A673 (cell line): ENCODE data around the gene COX5A. TPM values are rescaled to one million over a fixed set of nuclear protein-coding genes. Genes with fewer than 3 reads are reported as not detected.
A peak's percentile ranks its signal among the peaks of the same experiment; 100 is the strongest.

Experiments used
- BruUV-seq: library from RNA; stranded (reverse); fragments of 400-500 nt; replicated peaks from 2 replicates; lab custom pipeline; 2021; lab: Mats Ljungman, UMichigan
- CTCF ChIA-PET: fragments of 300-600 bp; sonication (Branson Sonifier 250); formaldehyde crosslinking; loops from one replicate; lab custom pipeline; 2022; ENCODE audit warnings: antibody characterized with exemption; lab: Charles Lee
- POLR2A ChIA-PET: fragments of 300-600 bp; sonication (Branson Sonifier 250); formaldehyde crosslinking; loops from one replicate; lab custom pipeline; 2022; ENCODE audit warnings: antibody characterized with exemption; ENCODE audit not compliant: low non-redundant PET; lab: Charles Lee
- DNase-seq: peaks from one replicate; pipeline ENCODE4 v3.0.0-alpha.2; 2015; ENCODE audit warnings: low spot score
- H3K27ac ChIP-seq: fragments of 200-600 bp; sonication (generic); 2 replicates; pipeline ENCODE4 v1.5.1; 2016; ENCODE audit warnings: mixed run types, low read depth, mild to moderate bottlenecking, mixed read lengths, antibody characterized with exemption, low read length; ENCODE audit not compliant: poor library complexity, severe bottlenecking
- H3K27me3 ChIP-seq: fragments of 200-600 bp; sonication (generic); replicated peaks from 2 replicates; pipeline ENCODE4 v1.6.1; 2017; ENCODE audit warnings: mixed run types, low read depth, mild to moderate bottlenecking, mixed read lengths, antibody characterized with exemption, low read length; ENCODE audit not compliant: insufficient read depth, poor library complexity
- H3K36me3 ChIP-seq: fragments of 200-600 bp; sonication (generic); 2 replicates; pipeline ENCODE4 v1.6.1; 2016; ENCODE audit warnings: mixed run types, mild to moderate bottlenecking, mixed read lengths, antibody characterized with exemption, low read length; ENCODE audit not compliant: insufficient read depth, poor library complexity, severe bottlenecking
- H3K4me1 ChIP-seq: fragments of 200-600 bp; sonication (generic); 2 replicates; pipeline ENCODE4 v1.6.1; 2017; ENCODE audit warnings: mixed run types, mild to moderate bottlenecking, mixed read lengths, antibody characterized with exemption, low read length; ENCODE audit not compliant: insufficient read depth, poor library complexity, severe bottlenecking
- H3K4me3 ChIP-seq: fragments of 200-600 bp; sonication (generic); 2 replicates; pipeline ENCODE4 v1.5.1; 2016; ENCODE audit warnings: low read depth, mixed run types, mild to moderate bottlenecking, mixed read lengths, low read length; ENCODE audit not compliant: poor library complexity, severe bottlenecking
- H3K9me3 ChIP-seq: fragments of 200-600 bp; sonication (generic); 2 replicates; pipeline ENCODE4 v1.6.1; 2016; ENCODE audit warnings: mixed run types, low read depth, mild to moderate bottlenecking, mixed read lengths, antibody characterized with exemption, low read length; ENCODE audit not compliant: poor library complexity, severe bottlenecking
- EZH2 ChIP-seq: fragments of 200-600 bp; sonication (generic); IDR thresholded peaks from 2 replicates; pipeline ENCODE4 v1.6.1; 2017; ENCODE audit warnings: borderline replicate concordance, low read depth, mild to moderate bottlenecking, mixed read lengths, antibody characterized with exemption, low read length; ENCODE audit not compliant: poor library complexity, severe bottlenecking
- intact Hi-C: fragments of 100-400 bp; cut with micrococcal nuclease; formaldehyde crosslinking; loops from one replicate; pipeline ENCODE4 v1.10.0; 2022; ENCODE audit not compliant: unreplicated experiment
- total RNA-seq: library from RNA; stranded (reverse); gene quantifications from 2 replicates; pipeline ENCODE4 v1.2.3, GENCODE V29; 2021
- TF ChIP-seq, protein P1 (sequence below): fragments of 300-800, 200-600 bp; sonication (generic); conservative IDR thresholded peaks from 2 replicates; pipeline ENCODE4 v1.5.1; 2017; ENCODE audit warnings: low read depth, mild to moderate bottlenecking, antibody characterized with exemption, low read length, moderate library complexity, mixed read lengths

Gene COX5A
- total RNA-seq, 1 experiment from 2014 or later, result 354 TPM

DNA sequence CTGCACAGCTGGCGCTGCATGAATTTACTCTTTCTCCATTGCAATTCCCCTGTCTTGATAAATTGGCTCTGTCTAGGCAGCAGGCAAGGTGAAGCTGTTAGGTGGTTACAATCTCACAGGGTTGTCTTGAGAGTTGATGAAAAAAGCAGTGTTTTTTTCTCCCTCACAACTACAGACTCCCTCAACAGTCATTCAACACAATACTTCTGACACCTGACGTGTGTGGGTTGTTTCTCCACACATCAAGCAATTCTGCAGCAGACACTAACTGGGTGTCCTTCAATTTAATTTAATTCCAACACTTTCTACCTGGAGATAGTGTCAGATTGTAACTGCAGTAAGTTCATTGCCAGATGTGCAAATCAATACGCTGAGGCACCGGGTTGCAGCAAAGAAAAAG, 59.6 kb downstream of the COX5A start:
- no peak overlapping the region for H3K4me3 ChIP-seq
- ChIA-PET POLR2A (no interaction called here), CTCF (no interaction called here)
- H3K27ac ChIP-seq, result no peak overlapping the region
- TF ChIP-seq EZH2, result no peak
- TF ChIP-seq, protein P1, sequence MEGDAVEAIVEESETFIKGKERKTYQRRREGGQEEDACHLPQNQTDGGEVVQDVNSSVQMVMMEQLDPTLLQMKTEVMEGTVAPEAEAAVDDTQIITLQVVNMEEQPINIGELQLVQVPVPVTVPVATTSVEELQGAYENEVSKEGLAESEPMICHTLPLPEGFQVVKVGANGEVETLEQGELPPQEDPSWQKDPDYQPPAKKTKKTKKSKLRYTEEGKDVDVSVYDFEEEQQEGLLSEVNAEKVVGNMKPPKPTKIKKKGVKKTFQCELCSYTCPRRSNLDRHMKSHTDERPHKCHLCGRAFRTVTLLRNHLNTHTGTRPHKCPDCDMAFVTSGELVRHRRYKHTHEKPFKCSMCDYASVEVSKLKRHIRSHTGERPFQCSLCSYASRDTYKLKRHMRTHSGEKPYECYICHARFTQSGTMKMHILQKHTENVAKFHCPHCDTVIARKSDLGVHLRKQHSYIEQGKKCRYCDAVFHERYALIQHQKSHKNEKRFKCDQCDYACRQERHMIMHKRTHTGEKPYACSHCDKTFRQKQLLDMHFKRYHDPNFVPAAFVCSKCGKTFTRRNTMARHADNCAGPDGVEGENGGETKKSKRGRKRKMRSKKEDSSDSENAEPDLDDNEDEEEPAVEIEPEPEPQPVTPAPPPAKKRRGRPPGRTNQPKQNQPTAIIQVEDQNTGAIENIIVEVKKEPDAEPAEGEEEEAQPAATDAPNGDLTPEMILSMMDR, result no peak
- H3K9me3 ChIP-seq, result no peaks in the 10 kb centered on the region
- no peaks in the 10 kb centered on the region for H3K36me3 ChIP-seq
- intact Hi-C loops, result no loop called here
- H3K27me3 ChIP-seq, result no peaks in the 10 kb centered on the region
- DNase-seq, result no peak
- no TSS peak for BruUV-seq
- H3K4me1 ChIP-seq, result no peaks in the 10 kb centered on the region

DNA sequence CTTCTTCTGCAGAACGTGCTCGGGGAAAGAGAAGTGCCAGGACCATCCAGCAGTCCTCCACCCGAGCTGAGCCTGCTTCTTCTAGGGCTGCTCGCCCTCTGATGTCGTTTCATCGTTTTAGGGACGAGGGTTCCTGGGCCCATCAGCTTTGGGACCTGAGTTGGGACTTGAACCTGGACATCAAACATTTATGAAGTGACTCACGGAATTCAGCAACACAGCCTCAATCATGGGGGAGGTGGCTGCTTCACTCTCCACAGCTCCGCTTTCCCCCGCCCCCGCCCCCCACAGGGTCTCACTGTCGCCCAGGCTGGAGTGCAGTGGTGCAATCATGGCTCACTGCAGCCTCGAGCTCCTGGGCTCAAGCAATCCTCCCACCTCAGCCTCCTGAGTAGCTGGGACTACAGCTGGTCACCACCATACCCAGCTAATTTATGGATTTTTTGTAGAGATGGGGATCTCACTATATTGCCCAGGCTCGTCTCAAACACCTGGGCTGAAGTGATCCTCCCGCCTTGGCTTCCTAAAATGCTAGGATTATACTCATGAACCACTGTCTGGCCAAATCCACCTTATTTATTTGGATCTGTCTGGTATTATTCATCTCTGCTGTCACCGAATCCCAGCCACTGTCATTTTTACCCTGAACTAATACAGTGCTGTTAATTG, 64.0 kb downstream of the COX5A start:
- Histone ChIP-seq H3K4me3 (peak overlapping the region; percentile 90), H3K4me1 (peaks cover 25% of the 10 kb centered on the region), H3K27me3 (no peaks in the 10 kb centered on the region), H3K9me3 (no peaks in the 10 kb centered on the region), H3K36me3 (no peaks in the 10 kb centered on the region), H3K27ac (peak overlapping the region; percentile 79)
- BruUV-seq, result no TSS peak
- CTCF ChIA-PET, result interaction anchor here (0.6 kb wide), 1 partner anchor 578 kb away, joined by 5 read pairs; the partner anchor contains the start of gene SIN3A
- POLR2A ChIA-PET, result interaction anchor here (0.6 kb wide), 1 partner anchor 14 kb away, joined by 3 read pairs; no protein-coding TSS in a partner anchor
- intact Hi-C loops, result no loop called here
- TF ChIP-seq, protein P1, result no peak
- no peak for TF ChIP-seq EZH2
- DNase-seq, result peak; percentile 62

DNA sequence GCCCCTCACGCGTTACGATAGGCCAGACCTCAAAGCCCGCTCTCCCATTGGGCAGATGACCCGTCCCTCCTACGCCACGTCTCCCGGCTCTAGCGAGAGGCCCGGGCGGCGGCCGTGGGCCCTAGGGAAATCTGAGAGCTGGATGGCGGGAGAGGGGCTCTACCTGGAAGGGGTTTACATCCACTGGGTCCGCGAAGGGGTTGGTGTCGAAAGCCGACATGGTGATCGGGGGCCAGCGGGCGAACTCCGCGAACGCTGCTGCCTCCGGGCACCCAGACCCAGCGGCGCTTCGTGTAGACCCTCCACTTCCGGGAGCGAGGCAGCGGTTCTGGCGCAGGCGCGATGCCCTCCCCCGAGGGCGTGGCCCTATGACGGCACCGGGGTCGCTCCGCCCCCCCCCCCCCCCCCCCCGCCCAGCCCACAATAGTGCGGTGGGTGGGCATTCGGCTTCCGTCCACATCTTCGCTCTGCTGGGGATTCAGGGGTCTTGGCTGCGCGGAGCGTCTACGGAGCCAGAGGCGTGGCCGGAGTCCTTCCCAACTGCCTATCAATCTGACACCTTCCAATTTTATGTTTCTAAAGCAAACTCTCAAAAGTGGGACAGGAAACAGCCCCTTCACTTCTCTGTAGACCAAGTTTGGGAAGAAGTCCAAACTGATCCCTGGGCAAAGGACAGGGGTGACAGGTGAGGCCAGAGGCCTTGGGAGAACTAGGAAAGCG, 64.7 kb downstream of the COX5A start, which contains the start of gene SCAMP2:
TSS of gene SCAMP2 (minus strand) at position 330 of the 720 bp plus-strand sequence. CDS start at position 220, 110 bp downstream.
- intact Hi-C loops, result no loop called here
- POLR2A ChIA-PET, result interaction anchor here (0.6 kb wide), 1 partner anchor 15 kb away, joined by 3 read pairs; no protein-coding TSS in a partner anchor

More for the DNA sequence above, 64.7 kb downstream of the COX5A start, which contains the start of gene SCAMP2:
- peaks cover 25% of the 10 kb centered on the region for H3K4me1 ChIP-seq
- BruUV-seq, result no TSS peak
- CTCF ChIA-PET, result no interaction called here
- peaks cover 5% of the 10 kb centered on the region for H3K36me3 ChIP-seq
- H3K27ac ChIP-seq, result peak within 1 kb of the TSS; percentile 97
- no peaks in the 10 kb centered on the region for H3K27me3 ChIP-seq
- peaks cover 4% of the 10 kb centered on the region for H3K9me3 ChIP-seq
- TF ChIP-seq EZH2, result no peak
- TF ChIP-seq, protein P1, result no peak
- peak within 1 kb of the TSS; percentile 90 for H3K4me3 ChIP-seq
- peak; percentile 98 for DNase-seq
